Lower leg skin (tissue), 4 donors: ENCODE results near the gene DNAL1. TPM values are rescaled to one million over a fixed set of nuclear protein-coding genes. Genes with fewer than 3 reads are reported as not detected.
A peak's percentile ranks its signal among the peaks of the same experiment; 100 is the strongest.

Experiments used
- DNase-seq, 2 donors: peaks; one replicate each; pipeline ENCODE4 v3.0.0-alpha.2; 2019; ENCODE audit warnings: low spot score in 2 of 2
- H3K4me3 ChIP-seq: fragments of 200-600 bp; sonication (generic); 2 replicates; pipeline ENCODE4 v1.5.1; 2017; ENCODE audit warnings: mild to moderate bottlenecking, low read depth; ENCODE audit not compliant: poor library complexity, severe bottlenecking
- POLR2A ChIP-seq, 2 donors: fragments of 450-650 bp; IDR thresholded peaks; one replicate each; pipeline ENCODE4 v1.6.1; 2016 to 2017; ENCODE audit warnings: antibody characterized with exemption in 2 of 2, mild to moderate bottlenecking in 1 of 2, moderate library complexity in 1 of 2
- WGBS, 2 donors: methylation state at CpG; one replicate each; pipeline ENCODE4 v1.1.5; 2018; 5-methylcytosine and 5-hydroxymethylcytosine counted together
- intact Hi-C: fragments of 100-400 bp; cut with DNase I; formaldehyde crosslinking; loops from one replicate; pipeline ENCODE4 v1.15.0; 2023; ENCODE audit warnings: low total_unique reads
- total RNA-seq, 4 donors: library from RNA; depleted of rRNA; stranded (reverse); fragments of >200 nt; gene quantifications; one replicate each; pipeline ENCODE4 v1.1.0, GENCODE V29; 2016
- TF ChIP-seq, protein P1 (sequence below), 3 donors: fragments of 450-650 bp; IDR thresholded peaks; one replicate each; pipeline ENCODE4 v1.5.1; 2016; ENCODE audit warnings: antibody characterized with exemption in 3 of 3, mild to moderate bottlenecking in 3 of 3, moderate library complexity in 2 of 3

The DNAL1 gene
- total RNA-seq, 4 donors from 2014 or later, result 1.3 to 5.4 (median 3.1) TPM

DNA sequence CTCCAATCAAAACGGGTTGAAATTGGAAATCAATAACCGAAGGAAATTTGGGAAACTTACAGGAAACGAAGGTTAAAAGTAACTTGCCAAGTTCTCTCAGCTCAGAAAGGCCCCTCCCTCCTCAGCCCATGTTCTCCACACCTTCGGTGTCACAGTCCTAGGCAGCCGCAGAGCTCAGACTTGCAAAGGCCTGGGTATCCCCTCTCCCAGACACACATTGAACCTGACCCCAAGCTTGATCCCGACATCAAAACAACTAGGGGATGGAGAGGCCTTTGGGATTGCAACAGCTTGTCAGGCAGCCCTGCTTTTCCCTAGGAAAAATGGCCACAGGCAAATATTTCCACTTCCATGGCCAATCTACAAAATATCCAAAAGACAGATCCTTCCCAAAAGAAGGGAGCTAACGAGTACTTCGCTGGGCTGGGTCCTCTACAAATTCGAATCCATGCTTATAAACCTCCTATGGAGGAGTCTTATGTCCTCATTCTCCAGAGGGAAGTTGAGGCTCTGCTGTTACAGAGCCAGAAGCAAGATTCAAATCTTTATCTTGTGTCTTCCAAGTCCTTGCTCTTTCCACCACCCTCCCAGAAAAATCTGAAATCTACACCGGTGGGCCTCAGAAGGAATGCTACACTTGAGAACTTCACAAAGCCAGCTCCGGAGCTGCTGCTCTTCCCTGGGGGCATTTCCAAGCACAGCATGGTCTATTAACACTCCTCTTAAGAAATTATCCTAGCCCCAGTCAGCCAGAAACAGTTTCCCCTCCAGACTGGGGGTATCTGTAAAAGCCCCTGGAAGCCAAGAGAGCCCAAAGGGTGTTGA lies 105.1 kb downstream of the DNAL1 start:
- DNase-seq, result no peak
- intact Hi-C loops, result no loop called here
- 31 to 37% methylated on average over 11 of the region's 11 CpGs for WGBS, 2 donors
- H3K4me3 ChIP-seq, result no peak overlapping the region
- TF ChIP-seq, protein P1, sequence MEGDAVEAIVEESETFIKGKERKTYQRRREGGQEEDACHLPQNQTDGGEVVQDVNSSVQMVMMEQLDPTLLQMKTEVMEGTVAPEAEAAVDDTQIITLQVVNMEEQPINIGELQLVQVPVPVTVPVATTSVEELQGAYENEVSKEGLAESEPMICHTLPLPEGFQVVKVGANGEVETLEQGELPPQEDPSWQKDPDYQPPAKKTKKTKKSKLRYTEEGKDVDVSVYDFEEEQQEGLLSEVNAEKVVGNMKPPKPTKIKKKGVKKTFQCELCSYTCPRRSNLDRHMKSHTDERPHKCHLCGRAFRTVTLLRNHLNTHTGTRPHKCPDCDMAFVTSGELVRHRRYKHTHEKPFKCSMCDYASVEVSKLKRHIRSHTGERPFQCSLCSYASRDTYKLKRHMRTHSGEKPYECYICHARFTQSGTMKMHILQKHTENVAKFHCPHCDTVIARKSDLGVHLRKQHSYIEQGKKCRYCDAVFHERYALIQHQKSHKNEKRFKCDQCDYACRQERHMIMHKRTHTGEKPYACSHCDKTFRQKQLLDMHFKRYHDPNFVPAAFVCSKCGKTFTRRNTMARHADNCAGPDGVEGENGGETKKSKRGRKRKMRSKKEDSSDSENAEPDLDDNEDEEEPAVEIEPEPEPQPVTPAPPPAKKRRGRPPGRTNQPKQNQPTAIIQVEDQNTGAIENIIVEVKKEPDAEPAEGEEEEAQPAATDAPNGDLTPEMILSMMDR (IDR thresholded peaks at IDR 0.05), result no peak
- TF ChIP-seq POLR2A (IDR thresholded peaks at IDR 0.05), result no peak

DNA sequence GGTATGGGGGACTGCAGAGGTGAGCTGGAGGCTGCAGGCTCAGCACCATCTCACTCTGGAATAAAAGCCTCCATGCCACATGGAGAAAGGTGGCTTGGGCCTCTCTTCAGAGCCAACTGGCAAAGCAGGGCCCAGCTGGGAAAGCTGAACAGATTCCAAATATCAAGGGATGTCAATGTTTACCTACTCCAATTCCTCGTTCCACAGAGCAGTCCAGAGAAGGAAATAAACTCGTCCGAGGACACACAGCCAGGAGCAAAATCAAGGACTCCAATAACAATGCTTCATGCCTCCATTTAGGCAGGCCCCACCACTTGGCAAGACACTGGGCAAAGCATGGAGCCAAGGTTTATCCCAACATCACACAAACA lies 105.7 kb downstream of the DNAL1 start:
- intact Hi-C loops, result no loop called here
- TF ChIP-seq, protein P1 (IDR thresholded peaks at IDR 0.05), result no peak
- no peak for TF ChIP-seq POLR2A (IDR thresholded peaks at IDR 0.05)
- no peak for DNase-seq
- no peak overlapping the region for H3K4me3 ChIP-seq
- 21 to 43% methylated on average over 3 of the region's 3 CpGs for WGBS, 2 donors

DNA sequence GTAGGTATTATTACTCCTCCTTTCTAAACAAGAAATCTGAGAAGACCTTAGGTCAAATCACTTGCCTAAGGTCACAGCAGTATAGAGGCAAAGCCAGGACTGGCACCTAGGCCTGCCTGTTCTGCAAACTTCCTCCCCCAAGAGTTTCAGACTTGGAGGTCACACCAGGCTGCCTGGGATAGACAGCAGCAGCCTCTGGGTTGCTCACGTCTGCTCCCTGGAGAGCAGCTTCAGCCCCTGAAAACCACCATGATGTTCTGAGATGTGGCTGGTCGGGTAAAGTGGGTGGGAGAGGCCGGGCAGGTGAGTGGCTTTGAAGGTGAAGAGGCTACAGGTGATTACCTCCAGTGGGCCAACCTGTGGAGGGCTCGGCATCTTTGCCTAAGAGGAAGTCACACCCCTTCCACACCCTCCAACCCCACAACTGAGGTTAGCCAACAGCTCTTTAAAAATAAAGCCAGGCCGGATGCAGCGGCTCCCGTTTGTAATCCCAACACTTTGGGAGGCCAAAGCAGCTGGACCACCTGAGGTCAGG lies 106.4 kb downstream of the DNAL1 start:
- no peak for DNase-seq
- H3K4me3 ChIP-seq, result no peak overlapping the region
- TF ChIP-seq, protein P1 (IDR thresholded peaks at IDR 0.05), result no peak
- no peak for TF ChIP-seq POLR2A (IDR thresholded peaks at IDR 0.05)
- 42 to 46% methylated on average over 7 of the region's 7 CpGs for WGBS, 2 donors
- intact Hi-C loops, result no loop called here

DNA sequence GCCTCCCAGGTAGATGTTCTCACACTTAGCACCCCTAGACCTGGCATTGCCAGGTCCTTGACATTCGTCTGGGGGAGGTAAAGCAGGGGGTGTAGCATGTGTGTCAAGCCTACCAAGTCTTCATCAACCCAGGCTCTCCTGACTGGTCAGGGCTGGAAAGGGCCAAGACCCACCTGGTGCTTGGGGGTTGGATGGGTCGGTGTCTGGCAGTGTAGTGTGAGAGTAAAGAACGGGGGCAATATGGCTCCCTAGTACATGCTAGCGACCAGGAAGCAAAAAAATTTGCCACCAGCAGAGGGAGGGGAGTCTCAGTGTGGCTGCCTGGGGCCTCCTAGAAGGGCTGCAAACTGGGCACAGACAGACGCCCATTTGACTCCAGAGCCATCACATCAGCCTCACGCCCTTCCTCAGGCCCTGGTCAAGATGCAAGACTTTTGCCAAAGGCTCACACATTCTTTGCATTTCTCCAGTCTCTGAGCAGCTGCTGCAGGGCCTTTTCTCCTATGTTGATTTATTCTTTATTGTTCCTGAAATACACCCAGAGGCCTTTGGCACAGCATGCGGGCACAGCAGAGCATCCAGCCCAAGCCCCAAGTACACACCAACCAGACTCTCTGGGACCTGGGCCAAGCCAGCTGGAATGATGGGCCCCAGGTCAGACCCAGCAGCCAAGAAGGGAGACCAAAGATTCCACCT lies 107.7 kb downstream of the DNAL1 start:
- 23 to 24% methylated on average over 7 of the region's 7 CpGs for WGBS, 2 donors
- intact Hi-C loops, result no loop called here
- DNase-seq, result peak; percentile 55 to 89
- TF ChIP-seq, protein P1 (IDR thresholded peaks at IDR 0.05), result no peak
- no peak for TF ChIP-seq POLR2A (IDR thresholded peaks at IDR 0.05)
- no peak overlapping the region for H3K4me3 ChIP-seq

Other genes starting within 250 kb of the DNAL1 start
- 10 to 100 TPM; 30.3 to 69.0 (median 43.2) TPM for gene NUMB, start 186.4 kb upstream of the DNAL1 start, total RNA-seq
- gene RIOX1, start 154.1 kb upstream of the DNAL1 start, total RNA-seq, result 10 to 100 TPM; 14.8 to 23.3 (median 16.9) TPM
- 10 to 100 TPM in 3 of 4 donors, 1 to 10 TPM in 1; 5.7 to 33.4 (median 14.6) TPM for gene ACOT1, start 107.8 kb upstream of the DNAL1 start, total RNA-seq
- gene HEATR4, start 86.0 kb upstream of the DNAL1 start, total RNA-seq, result under 1 TPM; 0.08 to 0.98 (median 0.48) TPM
- gene ACOT2, start 75.8 kb upstream of the DNAL1 start, total RNA-seq, result 10 to 100 TPM; 15.7 to 30.7 (median 21.1) TPM
- gene ACOT4, start 53.1 kb upstream of the DNAL1 start, total RNA-seq, result 1 to 10 TPM in 3 of 4 donors, under 1 TPM in 1; 0.53 to 2.7 (median 1.4) TPM
- under 1 TPM in 1 of 4 donors, not detected in 3; 0.45 TPM for gene ACOT6, start 32.5 kb upstream of the DNAL1 start, total RNA-seq
- gene PNMA1, start 69.4 kb downstream of the DNAL1 start, total RNA-seq, result 1 to 10 TPM; 4.6 to 8.5 (median 6.6) TPM
- gene PTGR2, start 206.8 kb downstream of the DNAL1 start, total RNA-seq, result 10 to 100 TPM in 1 of 4 donors, 1 to 10 TPM in 3; 4.2 to 13.5 (median 8.3) TPM
- gene ZNF410, start 241.9 kb downstream of the DNAL1 start, total RNA-seq, result 10 to 100 TPM; 38.7 to 55.3 (median 50.5) TPM